K562 (cell line): Measurements from ENCODE around the gene SRSF5. TPM values are rescaled to one million over a fixed set of nuclear protein-coding genes. Genes with fewer than 3 reads are reported as not detected.

Experiments used
- BRF2 ChIP-seq: IDR thresholded peaks from 3 replicates; pipeline ENCODE4 v1.6.1; 2011; ENCODE audit warnings: borderline replicate concordance, mild to moderate bottlenecking; ENCODE audit not compliant: insufficient read length, insufficient read depth
- CAMTA2 ChIP-seq: fragments of 250-450 bp; sonication (Bioruptor Pico); conservative IDR thresholded peaks from 2 replicates; pipeline ENCODE4 v1.5.1; 2022
- CCAR2 ChIP-seq: fragments of 200-400 bp; formaldehyde crosslinking; IDR thresholded peaks from 2 replicates; pipeline ENCODE4 v1.6.1; 2017; ENCODE audit warnings: mild to moderate bottlenecking, low read depth, low read length
- CREB3L1 ChIP-seq: fragments of 450-650 bp; IDR thresholded peaks from 2 replicates; pipeline ENCODE4 v1.6.1; 2014; ENCODE audit warnings: low read depth, mild to moderate bottlenecking, moderate library complexity, borderline replicate concordance
- EHMT2 ChIP-seq: fragments of 450-650 bp; IDR thresholded peaks from 2 replicates; pipeline ENCODE4 v1.6.1; 2018; ENCODE audit warnings: antibody characterized with exemption
- EZH2 ChIP-seq: IDR thresholded peaks from 2 replicates; pipeline ENCODE4 v1.6.1; 2012; ENCODE audit warnings: low read depth, mild to moderate bottlenecking, inconsistent platforms, low read length, borderline replicate concordance
- GABPA ChIP-seq: fragments of 200-800 bp; sonication (Bioruptor generic); conservative IDR thresholded peaks from 2 replicates; pipeline ENCODE4 v1.6.1; 2016; ENCODE audit warnings: low read depth, missing genetic modification characterization, missing compliant biosample characterization
- HDAC8 ChIP-seq: fragments of 450-650 bp; IDR thresholded peaks from 2 replicates; pipeline ENCODE4 v1.6.1; 2016; ENCODE audit warnings: mild to moderate bottlenecking, missing genetic modification characterization, moderate library complexity, missing compliant biosample characterization
- HOXB6 ChIP-seq: fragments of 250-450 bp; sonication (Bioruptor Pico); IDR thresholded peaks from 2 replicates; pipeline ENCODE4 v1.5.1; 2022; ENCODE audit warnings: mild to moderate bottlenecking, borderline replicate concordance
- JUN ChIP-seq, 2 experiments: sonication (generic) in 1 of 2; formaldehyde crosslinking in 1 of 2; IDR thresholded peaks; 2 replicates each; pipeline versions ENCODE4 v1.6.1 to v1.8.0; 2012 to 2022; ENCODE audit warnings: borderline replicate concordance in 2 of 2, mild to moderate bottlenecking in 2 of 2, improper control_type of control experiment in 1 of 2, low read depth in 1 of 2, low read length in 1 of 2, missing genetic modification reagents in 1 of 2
- KDM2B ChIP-seq: fragments of 250-450 bp; sonication (Bioruptor Pico); IDR thresholded peaks from 2 replicates; pipeline ENCODE4 v1.8.0; 2021; ENCODE audit warnings: mild to moderate bottlenecking, moderate library complexity
- MTF1 ChIP-seq: fragments of 250-450 bp; sonication (Bioruptor Pico); IDR thresholded peaks from 2 replicates; pipeline ENCODE4 v1.9.0; 2021; ENCODE audit warnings: moderate library complexity, mild to moderate bottlenecking, inconsistent platforms, borderline replicate concordance
- NCOA2 ChIP-seq, 2 experiments: fragments of 450-650 bp; IDR thresholded peaks; 2 replicates each; pipeline ENCODE4 v1.6.1; 2018; ENCODE audit warnings: mild to moderate bottlenecking in 2 of 2, moderate library complexity in 1 of 2; ENCODE audit not compliant: partially characterized antibody in 2 of 2
- NFIC ChIP-seq: fragments of 450-650 bp; IDR thresholded peaks from 2 replicates; pipeline ENCODE4 v1.6.1; 2017; ENCODE audit warnings: mild to moderate bottlenecking, inconsistent platforms
- NFRKB ChIP-seq: fragments of 450-650 bp; IDR thresholded peaks from 2 replicates; pipeline ENCODE4 v1.6.1; 2016; ENCODE audit warnings: low read depth
- NR4A1 ChIP-seq, 2 experiments: fragments of 250-450 bp in 1 of 2; fragments of 450-650 bp in 1 of 2; sonication (Bioruptor Pico) in 1 of 2; IDR thresholded peaks; 2 replicates each; pipeline versions ENCODE4 v1.4.0 to v1.6.1; 2016 to 2020; ENCODE audit warnings: mild to moderate bottlenecking in 2 of 2, missing compliant biosample characterization in 1 of 2, missing genetic modification characterization in 1 of 2, moderate library complexity in 1 of 2
- POLR3A ChIP-seq: IDR thresholded peaks from 2 replicates; pipeline ENCODE4 v1.6.1; 2011; ENCODE audit warnings: borderline replicate concordance, mild to moderate bottlenecking, moderate library complexity; ENCODE audit not compliant: insufficient read length, insufficient read depth; ENCODE audit errors: extremely low read depth
- SNAPC5 ChIP-seq: fragments of 250-450 bp; sonication (Bioruptor Pico); IDR thresholded peaks from 2 replicates; pipeline ENCODE4 v1.8.0; 2021; ENCODE audit warnings: moderate library complexity, mild to moderate bottlenecking, inconsistent platforms
- SNIP1 ChIP-seq: fragments of 450-650 bp; IDR thresholded peaks from 2 replicates; pipeline ENCODE4 v1.7.1; 2017; ENCODE audit warnings: low read depth, mild to moderate bottlenecking
- TCF3 ChIP-seq: sonication (generic); formaldehyde crosslinking; IDR thresholded peaks from 2 replicates; pipeline ENCODE4 v1.4.0; 2020; ENCODE audit warnings: mild to moderate bottlenecking, missing genetic modification reagents
- XRCC5 ChIP-seq: fragments of 200-400 bp; formaldehyde crosslinking; IDR thresholded peaks from 2 replicates; pipeline ENCODE4 v1.6.1; 2017; ENCODE audit warnings: low read depth, mild to moderate bottlenecking, low read length
- ZBTB17 ChIP-seq: fragments of 450-650 bp; formaldehyde crosslinking; IDR thresholded peaks from 2 replicates; pipeline ENCODE4 v1.4.0; 2020; ENCODE audit warnings: mild to moderate bottlenecking
- ZNF280A ChIP-seq: fragments of 450-650 bp; IDR thresholded peaks from 2 replicates; pipeline ENCODE4 v1.6.1; 2018; ENCODE audit warnings: mild to moderate bottlenecking, low read depth; ENCODE audit not compliant: partially characterized antibody
- ZNF551 ChIP-seq: fragments of 250-450 bp; sonication (Bioruptor Pico); IDR thresholded peaks from 2 replicates; pipeline ENCODE4 v1.5.0; 2021; ENCODE audit warnings: mild to moderate bottlenecking, moderate library complexity
- polyA plus RNA-seq, 8 experiments: library from polyadenylated mRNA; depleted of rRNA in 4 of 8; stranded (reverse) in 5 of 8; unstranded in 3 of 8; fragments of >200 nt; fragmentation: Nextera tagmentation in 2 of 8; fragmentation: Illumina TruSeq in 1 of 8; extraction: Ambion mirVana in 2 of 8; extraction: Trizol in 1 of 8; gene quantifications; 2 replicates each; pipeline versions ENCODE4 v1.2.1 to v1.2.3, GENCODE V29; 2011 to 2014; ENCODE audit warnings: inconsistent platforms in 1 of 8, missing spikeins in 1 of 8
- total RNA-seq, 7 experiments: library from RNA; depleted of rRNA in 6 of 7; stranded (reverse); fragments of >200 nt in 6 of 7; fragmentation: Illumina TruSeq in 2 of 7; extraction: Trizol in 2 of 7; gene quantifications; 2 replicates each; pipeline versions ENCODE4 v1.2.1 to v1.2.3, GENCODE V29; 2011 to 2021; ENCODE audit warnings: low replicate concordance in 1 of 7

Gene SRSF5
- total and polyA plus RNA-seq, 9 of the 15 experiments (the other 6 are each of a cell fraction or from before 2014, with no cell fraction given), result 108 to 460 (median 212) TPM

- TF ChIP-seq POLR3A (no peak), ZNF551 (CRISPR knock-in tag) (no peak), HDAC8 (tag) (0 out of 2 replicates have a peak, but pooled peaks have one; percentile 48), GABPA (tag) (peak; percentile 53), ZBTB17 (CRISPR knock-in tag) (no peak), XRCC5 (no peak), ZNF280A (no peak), MTF1 (no peak), CREB3L1 (no peak), SNIP1 (no peak), NR4A1 (CRISPR knock-in tag; IDR thresholded peaks at IDR 0.05) (no peak), NR4A1 (tag; IDR thresholded peaks at IDR 0.05) (no peak), SNAPC5 (CRISPR knock-in tag) (no peak), JUN (IDR thresholded peaks at IDR 0.05; ENCODE audit: borderline replicate concordance, low read depth, low read length) (peak; percentile 22; the same call in 1 of the 2 replicates), JUN (CRISPR knock-in tag; IDR thresholded peaks at IDR 0.05; ENCODE audit: borderline replicate concordance) (no peak), NFIC (no peak), CAMTA2 (CRISPR knock-in tag) (no peak), BRF2 (no peak), TCF3 (no peak; the same call in 1 of the 2 replicates), NFRKB (no peak), EHMT2 (no peak), KDM2B (CRISPR knock-in tag) (no peak), EZH2 (no peak), HOXB6 (CRISPR knock-in tag) (no peak), NCOA2 (IDR thresholded peaks at IDR 0.05; ENCODE audit: partially characterized antibody in 2 of 2) (no peak), CCAR2 (no peak)
Measured at GRCh38 chr14:69726761-69727511, 40.0 kb upstream of the SRSF5 start (continued).
